Endodermal cell (in vitro differentiated cells): ENCODE measurements around the gene RSBN1L. TPM values are rescaled to one million over a fixed set of nuclear protein-coding genes. Genes with fewer than 3 reads are reported as not detected.

Source experiments
- DNase-seq: peaks from one replicate; pipeline ENCODE4 v3.0.0-alpha.2; 2017
- H3K27ac ChIP-seq: 2 replicates; pipeline ENCODE4 v1.5.1; 2013; ENCODE audit warnings: mild to moderate bottlenecking, low read depth, low read length, moderate library complexity
- H3K27me3 ChIP-seq: 2 replicates; pipeline ENCODE4 v1.6.1; 2013; ENCODE audit warnings: mild to moderate bottlenecking, low read length, moderate library complexity; ENCODE audit not compliant: insufficient read depth, control insufficient read depth, poor library complexity, severe bottlenecking
- H3K36me3 ChIP-seq: 2 replicates; pipeline ENCODE4 v1.7.0; 2013; ENCODE audit warnings: mild to moderate bottlenecking, low read length, moderate library complexity; ENCODE audit not compliant: control insufficient read depth, insufficient read depth
- H3K4me1 ChIP-seq: one replicate; pipeline ENCODE4 v1.7.0; 2013; ENCODE audit warnings: low read length; ENCODE audit not compliant: control insufficient read depth, insufficient read depth
- H3K4me3 ChIP-seq: 2 replicates; pipeline ENCODE4 v1.5.1; 2013; ENCODE audit warnings: mild to moderate bottlenecking, low read length, moderate library complexity
- H3K9ac ChIP-seq: 2 replicates; pipeline ENCODE4 v1.6.1; 2013; ENCODE audit warnings: mild to moderate bottlenecking, low read length, moderate library complexity; ENCODE audit not compliant: poor library complexity, severe bottlenecking; ENCODE audit errors: extremely low read depth
- H3K9me3 ChIP-seq: 2 replicates; pipeline ENCODE4 v1.6.1; 2013; ENCODE audit warnings: mild to moderate bottlenecking, low read length, moderate library complexity; ENCODE audit not compliant: control insufficient read depth
- H3K27ac Mint-ChIP-seq: 2 replicates; pipeline ENCODE4 v1.8.0; 2020; ENCODE audit warnings: mixed read lengths
- H3K27me3 Mint-ChIP-seq: 2 replicates; pipeline ENCODE4 v1.8.0; 2021; ENCODE audit warnings: mild to moderate bottlenecking, mixed read lengths; ENCODE audit not compliant: insufficient read depth
- H3K36me3 Mint-ChIP-seq: 2 replicates; pipeline ENCODE4 v1.8.0; 2020; ENCODE audit warnings: low read depth, mixed read lengths
- H3K4me1 Mint-ChIP-seq: 2 replicates; pipeline ENCODE4 v1.8.0; 2020; ENCODE audit warnings: mixed read lengths
- H3K4me3 Mint-ChIP-seq: 2 replicates; pipeline ENCODE4 v1.8.0; 2020; ENCODE audit warnings: mild to moderate bottlenecking, moderate library complexity, mixed read lengths
- H3K9me3 Mint-ChIP-seq: 2 replicates; pipeline ENCODE4 v1.8.0; 2020; ENCODE audit warnings: mild to moderate bottlenecking, mixed read lengths
- WGBS, 2 experiments: methylation state at CpG; one replicate each; pipeline versions ENCODE4 v1.1.5 to v1.1.7; 2013; ENCODE audit warnings: missing lambda C conversion rate in 2 of 2, mixed read lengths in 1 of 2; ENCODE audit not compliant: insufficient coverage in 1 of 2, insufficient read length in 1 of 2; 5-methylcytosine and 5-hydroxymethylcytosine counted together
- total RNA-seq, 2 donors: library from RNA; stranded (reverse); fragmentation: NEBNext Ultra II Directional in 1 of 2; extraction: Animal tissue kit (Norgen Biotek cat#: 25700) in 1 of 2; gene quantifications; 2 replicates in 1 of 2; 3 replicates in 1 of 2; pipeline ENCODE4 v1.2.1, GENCODE V29; 2021
- TF ChIP-seq, protein P1 (sequence below): fragments of 200-600 bp; sonication (generic); conservative IDR thresholded peaks from 2 replicates; pipeline ENCODE4 v1.5.0; 2021; ENCODE audit warnings: antibody characterized with exemption, mild to moderate bottlenecking

The RSBN1L gene
- total RNA-seq, 2 donors from 2014 or later: 17.6 to 19.9 TPM

DNA sequence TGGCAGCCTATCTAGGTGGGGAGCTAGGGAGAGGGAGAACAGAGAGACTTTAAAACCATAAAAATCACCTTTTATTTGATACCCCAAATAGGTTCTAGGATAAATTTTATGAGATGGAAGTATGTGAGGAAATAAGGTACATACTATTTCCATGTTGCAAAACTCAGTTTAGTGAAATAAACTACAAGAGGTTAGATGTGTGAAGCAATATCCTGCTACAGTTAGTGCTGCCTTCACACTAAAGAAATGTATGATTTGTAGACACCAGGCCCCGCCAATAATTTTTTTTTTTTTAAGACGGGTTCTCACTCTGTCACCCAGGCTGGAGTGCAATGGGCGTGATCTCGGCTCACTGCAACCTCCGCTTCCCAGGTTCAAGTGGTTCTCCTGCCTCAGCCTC lies 34.4 kb upstream of the RSBN1L start:
- no peak for DNase-seq
- H3K27me3 Mint-ChIP-seq: no peaks in the 10 kb centered on the region
- no peak overlapping the region for H3K27ac ChIP-seq
- H3K4me3 Mint-ChIP-seq: no peak overlapping the region
- H3K4me1 Mint-ChIP-seq: no peaks in the 10 kb centered on the region
- H3K27me3 ChIP-seq: no peaks in the 10 kb centered on the region
- no peaks in the 10 kb centered on the region for H3K9me3 ChIP-seq
- no peaks in the 10 kb centered on the region for H3K4me1 ChIP-seq
- no peak overlapping the region for H3K27ac Mint-ChIP-seq
- H3K9me3 Mint-ChIP-seq: no peaks in the 10 kb centered on the region
- H3K4me3 ChIP-seq: no peak overlapping the region
- H3K36me3 ChIP-seq: peaks cover 58% of the 10 kb centered on the region
- no peak overlapping the region for H3K9ac ChIP-seq
- TF ChIP-seq, protein P1, sequence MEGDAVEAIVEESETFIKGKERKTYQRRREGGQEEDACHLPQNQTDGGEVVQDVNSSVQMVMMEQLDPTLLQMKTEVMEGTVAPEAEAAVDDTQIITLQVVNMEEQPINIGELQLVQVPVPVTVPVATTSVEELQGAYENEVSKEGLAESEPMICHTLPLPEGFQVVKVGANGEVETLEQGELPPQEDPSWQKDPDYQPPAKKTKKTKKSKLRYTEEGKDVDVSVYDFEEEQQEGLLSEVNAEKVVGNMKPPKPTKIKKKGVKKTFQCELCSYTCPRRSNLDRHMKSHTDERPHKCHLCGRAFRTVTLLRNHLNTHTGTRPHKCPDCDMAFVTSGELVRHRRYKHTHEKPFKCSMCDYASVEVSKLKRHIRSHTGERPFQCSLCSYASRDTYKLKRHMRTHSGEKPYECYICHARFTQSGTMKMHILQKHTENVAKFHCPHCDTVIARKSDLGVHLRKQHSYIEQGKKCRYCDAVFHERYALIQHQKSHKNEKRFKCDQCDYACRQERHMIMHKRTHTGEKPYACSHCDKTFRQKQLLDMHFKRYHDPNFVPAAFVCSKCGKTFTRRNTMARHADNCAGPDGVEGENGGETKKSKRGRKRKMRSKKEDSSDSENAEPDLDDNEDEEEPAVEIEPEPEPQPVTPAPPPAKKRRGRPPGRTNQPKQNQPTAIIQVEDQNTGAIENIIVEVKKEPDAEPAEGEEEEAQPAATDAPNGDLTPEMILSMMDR: no peak
- 97 to 100% methylated on average over 4 to 5 of the region's 5 CpGs for WGBS, 2 experiments
- H3K36me3 Mint-ChIP-seq: peaks cover 40% of the 10 kb centered on the region

- no peaks in the 10 kb centered on the region for H3K27me3 ChIP-seq
- no peak for DNase-seq
- H3K4me1 ChIP-seq: no peaks in the 10 kb centered on the region
- no peak overlapping the region for H3K4me3 ChIP-seq
- Mint-ChIP-seq H3K27ac (no peak overlapping the region), H3K27me3 (no peaks in the 10 kb centered on the region), H3K36me3 (peaks cover 44% of the 10 kb centered on the region), H3K4me3 (no peak overlapping the region), H3K9me3 (no peaks in the 10 kb centered on the region), H3K4me1 (no peaks in the 10 kb centered on the region)
- H3K9ac ChIP-seq: no peak overlapping the region
- no peaks in the 10 kb centered on the region for H3K9me3 ChIP-seq
- H3K27ac ChIP-seq: no peak overlapping the region
- WGBS, 2 experiments: 92 to 98% methylated on average over 2 of the region's 2 CpGs
- H3K36me3 ChIP-seq: peaks cover 55% of the 10 kb centered on the region
- TF ChIP-seq, protein P1: no peak
Observed at GRCh38 chr7:77662869-77663268, 33.4 kb upstream of the RSBN1L start.

- no peaks in the 10 kb centered on the region for H3K9me3 ChIP-seq
- H3K4me1 ChIP-seq: no peaks in the 10 kb centered on the region
- H3K36me3 ChIP-seq: peaks cover 57% of the 10 kb centered on the region
- Mint-ChIP-seq H3K4me1 (no peaks in the 10 kb centered on the region), H3K27me3 (no peaks in the 10 kb centered on the region), H3K36me3 (peaks cover 35% of the 10 kb centered on the region), H3K4me3 (no peak overlapping the region), H3K9me3 (no peaks in the 10 kb centered on the region), H3K27ac (no peak overlapping the region)
- H3K4me3 ChIP-seq: no peak overlapping the region
- H3K27ac ChIP-seq: no peak overlapping the region
- TF ChIP-seq, protein P1: no peak
- H3K9ac ChIP-seq: no peak overlapping the region
- no peaks in the 10 kb centered on the region for H3K27me3 ChIP-seq
- DNase-seq: no peak
Observed at GRCh38 chr7:77664715-77665114, 31.5 kb upstream of the RSBN1L start.
